Liver (tissue), 9 donors: ENCODE results near the gene EXD3. TPM values are rescaled to one million over a fixed set of nuclear protein-coding genes. Genes with fewer than 3 reads are reported as not detected.

Experiments
- DNase-seq: peaks from one replicate; pipeline ENCODE4 v3.0.0-alpha.2; 2017; ENCODE audit warnings: low spot score
- H3K27ac ChIP-seq, 2 donors: one replicate each; pipeline ENCODE4 v1.7.0; 2013; ENCODE audit warnings: inconsistent platforms in 2 of 2, low read length in 2 of 2, control low read depth in 1 of 2, low read depth in 1 of 2, mild to moderate bottlenecking in 1 of 2
- H3K27me3 ChIP-seq, 4 donors: one replicate each; pipeline versions ENCODE4 v1.6.1 to v1.7.0; 2013; ENCODE audit warnings: low read length in 3 of 4, inconsistent platforms in 1 of 4, mild to moderate bottlenecking in 1 of 4, moderate library complexity in 1 of 4; ENCODE audit not compliant: control insufficient read depth in 4 of 4, insufficient read depth in 4 of 4
- H3K36me3 ChIP-seq, 4 donors: one replicate each; pipeline versions ENCODE4 v1.6.1 to v1.7.0; 2013; ENCODE audit warnings: low read length in 3 of 4, mild to moderate bottlenecking in 3 of 4, low read depth in 1 of 4, moderate library complexity in 1 of 4; ENCODE audit not compliant: control insufficient read depth in 4 of 4, insufficient read depth in 3 of 4
- H3K4me1 ChIP-seq, 4 donors: one replicate each; pipeline versions ENCODE4 v1.6.1 to v1.7.0; 2013; ENCODE audit warnings: low read length in 3 of 4, mild to moderate bottlenecking in 3 of 4, moderate library complexity in 1 of 4; ENCODE audit not compliant: control insufficient read depth in 4 of 4, insufficient read depth in 4 of 4
- H3K4me3 ChIP-seq, 3 donors: one replicate each; pipeline versions ENCODE4 v1.6.1 to v1.7.0; 2013; ENCODE audit warnings: low read length in 3 of 3, control low read depth in 1 of 3, low read depth in 1 of 3, mild to moderate bottlenecking in 1 of 3
- H3K9ac ChIP-seq, 2 donors: one replicate each; pipeline ENCODE4 v1.7.0; 2013; ENCODE audit warnings: low read length in 2 of 2, mild to moderate bottlenecking in 2 of 2, moderate library complexity in 2 of 2, control low read depth in 1 of 2, low read depth in 1 of 2
- H3K9me3 ChIP-seq, 4 donors: one replicate each; pipeline versions ENCODE4 v1.6.1 to v1.7.0; 2013; ENCODE audit warnings: low read length in 3 of 4; ENCODE audit not compliant: control insufficient read depth in 4 of 4
- ATF3 ChIP-seq: IDR thresholded peaks from 2 replicates; pipeline ENCODE4 v1.6.1; 2016; ENCODE audit warnings: antibody characterized with exemption
- EGR1 ChIP-seq, 2 donors: IDR thresholded peaks; 2 replicates each; pipeline ENCODE4 v1.6.1; 2016 to 2018; ENCODE audit warnings: antibody characterized with exemption in 2 of 2, low read depth in 2 of 2
- FOXA2 ChIP-seq: IDR thresholded peaks from 2 replicates; pipeline ENCODE4 v1.6.1; 2016; ENCODE audit warnings: antibody characterized with exemption
- GABPA ChIP-seq, 2 donors: IDR thresholded peaks in 1 of 2; conservative IDR thresholded peaks in 1 of 2; 2 replicates each; pipeline ENCODE4 v1.6.1; 2016; ENCODE audit warnings: antibody characterized with exemption in 2 of 2, mild to moderate bottlenecking in 1 of 2, moderate library complexity in 1 of 2
- JUND ChIP-seq, 2 donors: IDR thresholded peaks; 2 replicates each; pipeline ENCODE4 v1.6.1; 2016; ENCODE audit warnings: antibody characterized with exemption in 2 of 2
- RAD21 ChIP-seq, 2 donors: IDR thresholded peaks; 2 replicates each; pipeline ENCODE4 v1.6.1; 2016; ENCODE audit warnings: antibody characterized with exemption in 2 of 2, mild to moderate bottlenecking in 2 of 2
- RXRA ChIP-seq, 2 donors: IDR thresholded peaks; 2 replicates each; pipeline ENCODE4 v1.6.1; 2017 to 2018; ENCODE audit warnings: antibody characterized with exemption in 2 of 2, mild to moderate bottlenecking in 1 of 2
- SP1 ChIP-seq: IDR thresholded peaks from 2 replicates; pipeline ENCODE4 v1.6.1; 2018; ENCODE audit warnings: antibody characterized with exemption, mild to moderate bottlenecking
- TAF1 ChIP-seq: conservative IDR thresholded peaks from 2 replicates; pipeline ENCODE4 v1.6.1; 2016; ENCODE audit warnings: antibody characterized with exemption, mild to moderate bottlenecking
- YY1 ChIP-seq: IDR thresholded peaks from 2 replicates; pipeline ENCODE4 v1.6.1; 2016; ENCODE audit warnings: antibody characterized with exemption, mild to moderate bottlenecking
- WGBS: extraction: QIAGEN DNeasy Blood & Tissue Kit; methylation state at CpG from one replicate; pipeline ENCODE4 v1.1.7; 2013; 5-methylcytosine and 5-hydroxymethylcytosine counted together
- polyA plus RNA-seq, 2 donors: library from polyadenylated mRNA; stranded (reverse) in 1 of 2; unstranded in 1 of 2; fragments of 200-250 nt in 1 of 2; fragments of >200 nt in 1 of 2; fragmentation: Nextera tagmentation in 1 of 2; extraction: Ambion mirVana in 1 of 2; gene quantifications; one replicate each; pipeline versions ENCODE4 v1.2.1 to v1.2.3, GENCODE V29; 2013 to 2015
- total RNA-seq, 2 donors: library from RNA; depleted of rRNA; stranded (reverse); fragments of >200 nt; gene quantifications; one replicate each; pipeline ENCODE4 v1.2.3, GENCODE V29; 2014
- TF ChIP-seq, protein P1 (sequence below): fragments of 150-350 bp; IDR thresholded peaks from 2 replicates; pipeline ENCODE4 v1.5.1; 2017; ENCODE audit warnings: improper control_type of control experiment, low read depth, low read length; ENCODE audit not compliant: missing input control
- TF ChIP-seq, protein P2 (sequence below): IDR thresholded peaks from 2 replicates; pipeline ENCODE4 v1.6.1; 2016; ENCODE audit warnings: antibody characterized with exemption
- donor health status: healthy.
- donor health status: healthy.
- donor health status: healthy.
- donor health status: healthy.
- donor health status: healthy.

EXD3 gene
- total and polyA plus RNA-seq, 4 donors, result 2.5 to 6.7 (median 3.7) TPM

GRCh38 chr9:137435980-137436760 lies 13.2 kb upstream of the EXD3 start:
- H3K9me3 ChIP-seq, result no peaks in the 10 kb centered on the region
- H3K27me3 ChIP-seq, result no peaks in the 10 kb centered on the region
- 81% methylated on average over 42 of the region's 42 CpGs for WGBS
- no peak for TF ChIP-seq RAD21 (IDR thresholded peaks at IDR 0.05)
- TF ChIP-seq TAF1, result no peak
- TF ChIP-seq GABPA (IDR thresholded peaks at IDR 0.05 in 1 of 2, conservative IDR thresholded peaks at IDR 0.05 in 1 of 2), result no peak
- TF ChIP-seq, protein P1, sequence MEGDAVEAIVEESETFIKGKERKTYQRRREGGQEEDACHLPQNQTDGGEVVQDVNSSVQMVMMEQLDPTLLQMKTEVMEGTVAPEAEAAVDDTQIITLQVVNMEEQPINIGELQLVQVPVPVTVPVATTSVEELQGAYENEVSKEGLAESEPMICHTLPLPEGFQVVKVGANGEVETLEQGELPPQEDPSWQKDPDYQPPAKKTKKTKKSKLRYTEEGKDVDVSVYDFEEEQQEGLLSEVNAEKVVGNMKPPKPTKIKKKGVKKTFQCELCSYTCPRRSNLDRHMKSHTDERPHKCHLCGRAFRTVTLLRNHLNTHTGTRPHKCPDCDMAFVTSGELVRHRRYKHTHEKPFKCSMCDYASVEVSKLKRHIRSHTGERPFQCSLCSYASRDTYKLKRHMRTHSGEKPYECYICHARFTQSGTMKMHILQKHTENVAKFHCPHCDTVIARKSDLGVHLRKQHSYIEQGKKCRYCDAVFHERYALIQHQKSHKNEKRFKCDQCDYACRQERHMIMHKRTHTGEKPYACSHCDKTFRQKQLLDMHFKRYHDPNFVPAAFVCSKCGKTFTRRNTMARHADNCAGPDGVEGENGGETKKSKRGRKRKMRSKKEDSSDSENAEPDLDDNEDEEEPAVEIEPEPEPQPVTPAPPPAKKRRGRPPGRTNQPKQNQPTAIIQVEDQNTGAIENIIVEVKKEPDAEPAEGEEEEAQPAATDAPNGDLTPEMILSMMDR, result no peak
- peak in 1 of 2 donors; percentile 38 for TF ChIP-seq JUND (IDR thresholded peaks at IDR 0.05)
- TF ChIP-seq, protein P2, sequence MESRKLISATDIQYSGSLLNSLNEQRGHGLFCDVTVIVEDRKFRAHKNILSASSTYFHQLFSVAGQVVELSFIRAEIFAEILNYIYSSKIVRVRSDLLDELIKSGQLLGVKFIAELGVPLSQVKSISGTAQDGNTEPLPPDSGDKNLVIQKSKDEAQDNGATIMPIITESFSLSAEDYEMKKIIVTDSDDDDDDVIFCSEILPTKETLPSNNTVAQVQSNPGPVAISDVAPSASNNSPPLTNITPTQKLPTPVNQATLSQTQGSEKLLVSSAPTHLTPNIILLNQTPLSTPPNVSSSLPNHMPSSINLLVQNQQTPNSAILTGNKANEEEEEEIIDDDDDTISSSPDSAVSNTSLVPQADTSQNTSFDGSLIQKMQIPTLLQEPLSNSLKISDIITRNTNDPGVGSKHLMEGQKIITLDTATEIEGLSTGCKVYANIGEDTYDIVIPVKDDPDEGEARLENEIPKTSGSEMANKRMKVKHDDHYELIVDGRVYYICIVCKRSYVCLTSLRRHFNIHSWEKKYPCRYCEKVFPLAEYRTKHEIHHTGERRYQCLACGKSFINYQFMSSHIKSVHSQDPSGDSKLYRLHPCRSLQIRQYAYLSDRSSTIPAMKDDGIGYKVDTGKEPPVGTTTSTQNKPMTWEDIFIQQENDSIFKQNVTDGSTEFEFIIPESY, result no peak
- DNase-seq, result no peak
- no peak overlapping the region for H3K27ac ChIP-seq
- H3K4me3 ChIP-seq, result no peak overlapping the region
- peaks cover 0 to 4% (median 0%) of the 10 kb centered on the region in 4 donors for H3K4me1 ChIP-seq
- H3K9ac ChIP-seq, result no peak overlapping the region
- H3K36me3 ChIP-seq, result no peaks in the 10 kb centered on the region

DNA sequence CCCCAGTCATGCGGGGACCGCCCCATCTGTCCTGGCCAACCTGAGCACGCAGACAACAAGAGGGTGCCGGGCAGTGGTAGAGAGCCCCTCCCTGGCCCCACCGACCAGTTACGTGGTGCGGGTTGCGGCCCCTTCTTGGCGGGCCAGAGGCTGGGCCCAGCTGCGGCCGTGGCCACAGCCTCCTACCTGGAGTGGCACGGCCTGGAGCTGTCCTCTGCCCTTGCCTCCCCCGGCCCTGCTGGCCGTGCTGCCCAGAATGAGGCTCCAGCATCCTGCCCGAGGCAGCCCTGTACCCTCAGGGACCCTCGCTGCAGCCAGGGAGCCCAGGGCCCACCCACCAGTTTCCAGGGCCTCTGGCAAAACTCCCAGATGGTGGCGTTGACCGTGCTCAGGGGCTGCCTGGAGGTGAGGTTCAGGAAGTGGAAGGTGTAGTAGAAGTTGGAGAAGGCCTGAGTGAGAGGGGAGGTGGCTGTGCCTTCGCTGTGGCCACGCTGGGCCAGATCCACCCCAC lies 12.5 kb upstream of the EXD3 start:
- Histone ChIP-seq H3K4me1 (peaks cover 0 to 4% (median 0%) of the 10 kb centered on the region in 4 donors), H3K9me3 (no peaks in the 10 kb centered on the region), H3K27me3 (no peaks in the 10 kb centered on the region), H3K27ac (no peak overlapping the region), H3K4me3 (no peak overlapping the region), H3K9ac (no peak overlapping the region), H3K36me3 (no peaks in the 10 kb centered on the region)
- WGBS, result 87% methylated on average over 20 of the region's 20 CpGs
- TF ChIP-seq RXRA (IDR thresholded peaks at IDR 0.05), result no peak
- no peak for TF ChIP-seq JUND (IDR thresholded peaks at IDR 0.05)
- no peak for TF ChIP-seq YY1
- TF ChIP-seq RAD21 (IDR thresholded peaks at IDR 0.05), result no peak
- no peak for TF ChIP-seq FOXA2
- no peak for TF ChIP-seq EGR1 (IDR thresholded peaks at IDR 0.05; ENCODE audit: low read depth in 2 of 2)
- TF ChIP-seq SP1, result no peak
- TF ChIP-seq, protein P2, result no peak
- no peak for TF ChIP-seq ATF3
- no peak for DNase-seq
